GM06990 (cell line): ENCODE measurements around the gene PARN.

Experiments
- DNase-seq: peaks from one replicate; pipeline ENCODE4 v3.0.0-alpha.2; 2011; ENCODE audit not compliant: insufficient read length; ENCODE audit errors: extremely low read depth
- H3K27me3 ChIP-seq: replicated peaks from 2 replicates; pipeline ENCODE4 v1.6.0; 2011; ENCODE audit warnings: low read length; ENCODE audit not compliant: control insufficient read depth, insufficient read depth
- H3K36me3 ChIP-seq: 2 replicates; pipeline ENCODE4 v1.5.1; 2011; ENCODE audit warnings: low read length; ENCODE audit not compliant: control insufficient read depth, insufficient read depth
- H3K4me3 ChIP-seq: replicated peaks from 2 replicates; pipeline ENCODE4 v1.5.1; 2011; ENCODE audit warnings: low read depth, mild to moderate bottlenecking, control low read depth, low read length
- TF ChIP-seq, protein P1 (sequence below): IDR thresholded peaks from 2 replicates; pipeline ENCODE4 v1.5.1; 2011; ENCODE audit warnings: low read length, control low read depth, mild to moderate bottlenecking, inconsistent platforms; ENCODE audit not compliant: insufficient read depth, poor library complexity, severe bottlenecking

The PARN gene

DNA sequence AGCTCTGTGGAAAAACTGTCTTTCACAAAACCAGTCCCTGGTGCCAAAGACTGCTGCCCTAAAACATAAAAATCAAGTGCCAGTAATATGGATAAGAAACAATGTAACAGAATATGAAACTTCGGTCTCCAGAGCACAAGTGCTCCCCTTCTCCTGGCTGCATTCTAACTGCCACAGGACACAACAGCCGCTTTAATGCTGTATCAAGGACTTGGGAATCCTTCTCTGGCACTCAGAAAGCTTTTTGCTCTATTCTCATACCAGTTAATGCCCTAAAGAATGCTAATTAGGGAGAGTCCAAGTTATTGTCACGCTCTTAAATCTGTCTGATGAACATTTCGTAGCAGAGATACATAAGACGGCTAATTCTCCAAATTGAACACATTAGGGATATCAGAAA lies 90.9 kb downstream of the PARN start:
- no peaks in the 10 kb centered on the region for H3K27me3 ChIP-seq
- TF ChIP-seq, protein P1, sequence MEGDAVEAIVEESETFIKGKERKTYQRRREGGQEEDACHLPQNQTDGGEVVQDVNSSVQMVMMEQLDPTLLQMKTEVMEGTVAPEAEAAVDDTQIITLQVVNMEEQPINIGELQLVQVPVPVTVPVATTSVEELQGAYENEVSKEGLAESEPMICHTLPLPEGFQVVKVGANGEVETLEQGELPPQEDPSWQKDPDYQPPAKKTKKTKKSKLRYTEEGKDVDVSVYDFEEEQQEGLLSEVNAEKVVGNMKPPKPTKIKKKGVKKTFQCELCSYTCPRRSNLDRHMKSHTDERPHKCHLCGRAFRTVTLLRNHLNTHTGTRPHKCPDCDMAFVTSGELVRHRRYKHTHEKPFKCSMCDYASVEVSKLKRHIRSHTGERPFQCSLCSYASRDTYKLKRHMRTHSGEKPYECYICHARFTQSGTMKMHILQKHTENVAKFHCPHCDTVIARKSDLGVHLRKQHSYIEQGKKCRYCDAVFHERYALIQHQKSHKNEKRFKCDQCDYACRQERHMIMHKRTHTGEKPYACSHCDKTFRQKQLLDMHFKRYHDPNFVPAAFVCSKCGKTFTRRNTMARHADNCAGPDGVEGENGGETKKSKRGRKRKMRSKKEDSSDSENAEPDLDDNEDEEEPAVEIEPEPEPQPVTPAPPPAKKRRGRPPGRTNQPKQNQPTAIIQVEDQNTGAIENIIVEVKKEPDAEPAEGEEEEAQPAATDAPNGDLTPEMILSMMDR: no peak
- H3K4me3 ChIP-seq: no peak overlapping the region
- DNase-seq: no peak
- peaks cover 2% of the 10 kb centered on the region for H3K36me3 ChIP-seq

DNA sequence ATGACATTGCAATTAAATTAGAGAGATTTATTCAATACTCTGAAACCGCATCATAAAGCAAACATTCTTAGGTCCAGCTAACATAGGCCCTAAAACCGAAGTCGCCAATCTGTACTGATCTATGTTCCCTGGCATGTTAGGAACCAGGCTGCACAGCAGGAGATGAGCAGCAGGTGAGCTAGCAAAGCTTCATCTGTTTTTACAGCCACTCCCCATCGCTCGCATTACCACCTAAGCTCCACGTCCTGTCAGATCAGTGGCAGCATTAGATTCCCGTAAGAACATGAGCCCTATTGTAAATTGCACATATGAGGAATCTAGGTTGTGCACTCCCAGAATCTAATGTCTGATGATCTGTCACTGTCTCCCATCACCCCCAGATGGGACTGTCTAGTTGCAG lies 91.5 kb downstream of the PARN start:
- H3K4me3 ChIP-seq: no peak overlapping the region
- H3K36me3 ChIP-seq: peaks cover 2% of the 10 kb centered on the region
- no peaks in the 10 kb centered on the region for H3K27me3 ChIP-seq
- TF ChIP-seq, protein P1: no peak
- no peak for DNase-seq

DNA sequence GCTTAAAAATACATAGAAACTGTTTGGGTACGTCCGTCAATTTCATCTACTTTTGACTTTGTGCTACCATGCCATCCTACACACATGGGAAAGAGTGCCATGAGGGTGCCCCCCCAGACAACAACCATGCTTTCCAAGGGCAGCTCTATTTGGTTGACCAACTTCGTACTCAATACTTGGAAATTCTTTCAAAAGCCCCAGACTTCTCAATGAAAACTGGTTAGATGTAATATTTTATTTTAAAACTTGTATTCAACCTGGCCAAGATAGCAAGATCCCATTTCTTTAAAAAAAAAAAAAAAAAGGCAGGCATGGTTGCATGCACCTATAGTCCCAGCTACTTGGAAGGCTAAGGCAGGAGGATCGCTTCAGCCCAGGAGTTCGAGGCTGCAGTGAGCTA lies 98.4 kb downstream of the PARN start:
- TF ChIP-seq, protein P1: no peak
- DNase-seq: no peak

DNA sequence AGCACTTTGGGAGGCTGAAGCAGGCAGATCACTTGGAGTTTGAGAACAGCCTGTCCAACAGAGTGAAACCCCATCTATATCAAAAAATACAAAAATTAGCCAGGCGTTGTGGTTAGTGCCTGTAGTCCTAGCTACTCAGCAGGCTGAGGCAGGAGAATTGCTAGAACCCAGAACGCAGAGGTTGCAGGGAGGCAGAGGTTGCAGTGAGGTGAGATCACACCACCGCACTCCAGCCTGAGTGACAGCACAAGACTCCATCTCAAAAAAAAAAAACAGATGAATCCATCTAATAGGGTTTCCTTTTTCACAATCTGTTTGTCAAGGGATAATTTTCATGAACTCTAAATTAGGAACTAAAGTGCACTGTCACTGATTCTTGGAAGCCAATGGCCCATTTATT lies 99.0 kb downstream of the PARN start:
- peaks cover 1% of the 10 kb centered on the region; the same call in 1 of the 2 replicates for H3K36me3 ChIP-seq
- TF ChIP-seq, protein P1: no peak
- no peak for DNase-seq
- no peaks in the 10 kb centered on the region for H3K27me3 ChIP-seq
- no peak overlapping the region for H3K4me3 ChIP-seq

More for the DNA sequence above, 98.4 kb downstream of the PARN start:
- Histone ChIP-seq H3K36me3 (peaks cover 1% of the 10 kb centered on the region; the same call in 1 of the 2 replicates), H3K27me3 (no peaks in the 10 kb centered on the region), H3K4me3 (no peak overlapping the region)

DNA sequence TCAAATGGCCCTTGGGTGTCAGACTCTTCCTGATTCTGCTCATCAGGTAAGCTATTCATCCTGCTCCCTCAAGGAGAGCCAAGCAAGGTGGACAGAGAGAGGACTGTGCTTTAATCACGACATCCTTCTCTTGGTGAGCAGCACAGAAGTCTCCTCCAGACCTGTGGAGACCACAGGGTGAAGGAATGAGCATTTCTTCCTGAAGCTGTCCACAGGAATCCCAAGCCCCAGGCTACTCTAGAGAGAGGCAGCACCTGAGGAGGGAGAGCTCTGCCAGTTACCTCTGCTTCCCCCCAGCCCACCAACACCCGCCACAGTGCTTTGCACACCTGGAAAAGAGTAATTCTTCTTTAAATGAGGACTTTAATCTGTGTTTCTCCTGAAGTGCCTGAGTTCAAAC lies 100.0 kb downstream of the PARN start:
- no peak for DNase-seq
- Histone ChIP-seq H3K4me3 (no peak overlapping the region), H3K36me3 (peaks cover 3% of the 10 kb centered on the region), H3K27me3 (no peaks in the 10 kb centered on the region)
- TF ChIP-seq, protein P1: no peak

DNA sequence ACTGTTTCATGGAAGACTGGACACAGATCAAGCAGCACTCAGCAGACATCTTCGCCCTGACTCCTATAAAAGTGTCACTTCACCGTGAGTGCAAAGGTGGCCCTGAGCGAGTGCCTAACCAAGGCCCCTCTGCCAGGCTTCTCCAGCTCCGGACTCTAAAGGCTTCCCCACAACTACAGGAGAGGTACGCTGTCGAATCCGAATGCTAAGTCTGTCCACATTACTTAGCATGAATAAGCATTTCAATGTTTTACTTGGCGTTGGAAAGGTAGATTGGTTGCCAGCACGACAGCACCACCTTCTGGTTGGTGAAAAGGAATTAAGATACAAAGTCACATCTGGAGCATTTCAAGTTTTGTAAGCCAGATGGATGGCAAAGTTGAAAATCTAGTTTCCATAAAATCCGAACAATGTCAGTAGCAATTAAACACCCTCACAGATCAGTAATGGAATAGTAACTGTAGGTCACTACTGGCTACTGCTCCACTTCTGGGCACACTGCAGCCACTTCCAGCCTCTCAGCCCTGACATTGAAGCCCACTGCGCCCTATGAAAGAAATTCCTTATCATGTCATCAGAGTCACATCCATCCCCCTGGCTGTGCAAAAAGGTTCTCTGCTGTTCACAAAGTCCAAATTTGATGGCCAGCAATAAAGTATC lies 100.9 kb downstream of the PARN start:
- H3K4me3 ChIP-seq: no peak overlapping the region
- peaks cover 3% of the 10 kb centered on the region for H3K36me3 ChIP-seq
- no peaks in the 10 kb centered on the region for H3K27me3 ChIP-seq
- DNase-seq: peak; percentile 56
- TF ChIP-seq, protein P1: peak; percentile 63
